ENCODE data around the gene SPHK2.

GRCh38 chr19:48668761-48669160 is 49.5 kb downstream of the SPHK2 start:
- no peak for TF ChIP-seq CTCF (IDR thresholded peaks at IDR 0.05 in 2 of 3, conservative IDR thresholded peaks at IDR 0.05 in 1 of 3; ENCODE audit: borderline replicate concordance in 1 of 3, insufficient read depth in 1 of 3, low read depth in 2 of 3, low read length in 2 of 3)
- TF ChIP-seq REST (IDR thresholded peaks at IDR 0.05; ENCODE audit: low read depth): no peak
- TF ChIP-seq ZBTB33 (IDR thresholded peaks at IDR 0.05; ENCODE audit: extremely low read depth, insufficient replicate concordance, low read length): no peak
- no peak for TF ChIP-seq POLR2AphosphoS5 (IDR thresholded peaks at IDR 0.05; ENCODE audit: low read depth, low read length)
- TF ChIP-seq SIN3A (IDR thresholded peaks at IDR 0.05; ENCODE audit: low read depth): no peak
- TF ChIP-seq YY1 (IDR thresholded peaks at IDR 0.05; ENCODE audit: extremely low read depth, insufficient replicate concordance, low read depth, low read length): no peak
- TF ChIP-seq CEBPB (IDR thresholded peaks at IDR 0.05; ENCODE audit: low read depth): no peak
- no peak for TF ChIP-seq SP1 (IDR thresholded peaks at IDR 0.05; ENCODE audit: low read depth)
- no peak for TF ChIP-seq POLR2A (IDR thresholded peaks at IDR 0.05; ENCODE audit: borderline replicate concordance, extremely low read depth, insufficient read depth, insufficient read length)
- TF ChIP-seq ZFX (IDR thresholded peaks at IDR 0.05): no peak
- TF ChIP-seq EZH2phosphoT487 (IDR thresholded peaks at IDR 0.05; ENCODE audit: borderline replicate concordance): no peak
- no peak for TF ChIP-seq RAD21 (IDR thresholded peaks at IDR 0.05; ENCODE audit: low read depth)
